LoVo (cell line): ENCODE data around the gene RPL35A.
"Not testable (repeated sequence)": the region's sequence is repeated elsewhere in the genome, so short reads cannot be mapped to it uniquely, and the experiment has no call there.

Experiments
- DNase-seq: peaks from one replicate; pipeline ENCODE4 v3.0.0-alpha.2; 2016; ENCODE audit warnings: low spot score

RPL35A gene

GRCh38 chr3:197949778-197950676 is at the start of gene RPL35A:
TSS of gene RPL35A (plus strand) at chr3:197950190. CDS start at chr3:197950968, 778 bp downstream.
- DNase-seq: peak; percentile 96

DNA sequence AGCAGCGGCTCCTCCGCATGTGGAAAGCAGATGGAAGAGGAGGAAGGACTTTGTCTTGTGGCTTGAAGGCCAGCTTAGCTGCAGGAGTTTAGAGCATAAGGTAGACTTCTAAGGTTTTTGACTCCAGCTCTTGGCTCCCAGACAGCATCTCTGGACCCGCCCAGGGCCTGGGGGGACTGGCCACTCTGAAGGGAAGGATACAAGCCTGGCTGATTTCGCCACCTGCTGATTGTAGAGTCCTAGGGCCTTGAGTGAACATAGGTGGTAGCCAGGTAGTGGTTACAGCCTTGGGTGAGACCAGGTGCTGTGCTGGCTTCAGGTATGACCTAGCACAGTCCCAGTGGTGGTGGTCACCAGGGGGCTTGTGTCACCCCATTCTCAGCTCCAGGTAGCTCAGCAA is 48.4 kb upstream of the RPL35A start:
- DNase-seq: no peak

GRCh38 chr3:197906023-197906849 is 43.8 kb upstream of the RPL35A start:
- peak; percentile 86 for DNase-seq

GRCh38 chr3:197906850-197907187 is 43.2 kb upstream of the RPL35A start:
- DNase-seq: no peak

- DNase-seq: no peak
Observed at GRCh38 chr3:197907196-197907595, 42.8 kb upstream of the RPL35A start.

DNA sequence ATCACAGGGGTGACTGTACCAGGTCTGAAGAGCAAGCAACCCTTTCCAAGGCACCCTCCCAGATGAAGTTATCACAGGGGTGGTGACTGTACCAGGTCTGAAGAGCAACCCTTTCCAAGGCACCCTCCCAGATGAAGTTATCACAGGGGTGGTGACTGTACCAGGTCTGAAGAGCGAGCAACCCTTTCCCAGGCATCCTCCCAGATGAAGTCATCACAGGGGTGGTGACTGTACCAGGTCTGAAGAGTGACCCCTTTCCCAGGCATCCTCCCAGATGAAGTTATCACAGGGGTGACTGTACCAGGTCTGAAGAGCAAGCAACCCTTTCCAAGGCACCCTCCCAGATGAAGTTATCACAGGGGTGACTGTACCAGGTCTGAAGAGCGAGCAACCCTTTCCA is 41.4 kb upstream of the RPL35A start:
- DNase-seq: not testable (repeated sequence)

DNA sequence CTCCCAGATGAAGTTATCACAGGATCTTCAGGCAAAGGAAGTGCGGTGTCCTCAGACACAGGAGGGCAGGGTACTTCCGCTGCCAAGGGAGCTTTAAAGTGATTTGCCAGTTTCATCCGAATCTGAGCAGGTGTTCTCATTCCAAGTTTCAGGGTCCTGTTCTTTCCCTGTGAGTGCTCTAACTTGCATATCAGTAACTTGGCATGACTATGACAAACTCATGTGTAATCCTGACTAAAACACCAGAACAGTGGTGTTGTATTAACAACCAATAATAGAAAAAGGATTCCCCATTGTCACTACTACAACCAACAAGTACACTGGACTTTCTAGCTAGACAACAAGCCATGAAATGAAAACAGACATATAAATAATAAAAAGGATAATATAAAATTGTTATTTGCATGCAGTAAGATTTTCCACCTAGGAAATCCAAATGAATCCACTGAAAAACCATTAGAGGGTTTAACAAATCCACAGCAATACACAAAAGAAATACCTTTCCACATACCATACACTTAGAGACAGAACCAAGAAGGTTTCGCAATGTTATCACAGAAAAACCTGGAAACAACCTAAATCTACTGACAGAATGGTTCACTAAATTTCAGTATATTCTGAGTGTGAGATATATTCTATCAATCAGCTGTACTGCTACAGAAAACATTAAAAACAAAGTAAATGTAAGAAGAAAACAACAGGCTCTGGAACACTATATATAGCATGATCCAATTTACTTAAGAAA is 40.9 kb upstream of the RPL35A start:
- no peak for DNase-seq

DNA sequence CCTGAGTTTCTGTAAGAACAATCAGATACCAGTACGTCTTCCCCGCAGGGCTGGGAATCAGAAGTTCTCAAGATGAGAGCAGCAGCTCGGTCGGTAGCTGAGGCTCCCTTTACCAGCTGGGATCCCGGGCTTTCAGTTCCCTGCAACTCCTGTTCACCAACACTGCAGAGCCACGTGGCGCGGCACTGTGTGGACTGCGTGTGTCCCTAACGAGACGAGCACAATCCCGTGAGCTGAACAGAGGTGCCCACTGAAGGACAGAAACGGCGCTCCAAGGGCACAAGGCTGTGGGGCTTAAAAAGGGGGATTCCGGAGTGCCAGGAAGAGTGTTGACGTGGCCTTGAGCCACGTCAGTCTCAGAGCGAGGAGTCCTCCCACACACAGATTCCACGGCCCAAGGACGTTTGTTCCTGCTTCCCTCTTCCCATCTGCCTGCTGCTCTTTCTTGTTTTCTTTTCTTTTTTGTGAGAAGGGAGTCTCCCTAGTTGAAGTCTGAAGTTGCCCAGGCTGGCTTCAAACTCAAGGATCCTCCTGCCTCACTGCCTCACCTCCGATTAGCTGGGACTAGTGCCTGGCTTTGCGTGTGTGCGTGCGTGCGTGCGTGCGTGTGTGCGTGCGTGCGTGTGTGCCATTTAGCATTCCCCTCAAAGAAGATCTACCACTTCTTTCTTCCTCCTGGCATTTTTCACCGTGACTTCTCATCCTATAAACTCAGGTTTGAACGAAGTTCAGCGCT is 37.1 kb upstream of the RPL35A start:
- no peak for DNase-seq

GRCh38 chr3:197913641-197914380 is 36.2 kb upstream of the RPL35A start:
- DNase-seq: no peak

GRCh38 chr3:197921429-197922275 is 28.3 kb upstream of the RPL35A start:
- DNase-seq: not testable (repeated sequence)

DNA sequence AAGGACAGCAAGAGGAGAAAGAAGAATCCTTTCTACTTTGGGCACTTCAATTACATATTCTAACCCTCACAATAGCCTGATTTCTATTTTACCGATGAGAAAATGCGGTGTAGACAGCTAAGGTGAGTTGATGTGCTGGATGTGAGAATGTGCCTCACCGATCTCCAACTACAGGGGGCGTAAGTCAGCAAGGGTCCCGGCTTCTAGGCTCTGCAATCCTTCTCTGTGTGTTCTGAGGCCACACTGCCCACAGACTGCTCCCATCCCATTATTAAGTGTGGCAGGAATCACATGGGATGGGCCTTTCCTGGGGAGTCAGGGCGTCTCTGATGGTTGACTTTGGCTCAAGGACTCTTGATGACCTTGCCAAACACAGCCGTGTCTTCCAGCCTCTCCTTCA is 23.6 kb upstream of the RPL35A start:
- DNase-seq: no peak

DNA sequence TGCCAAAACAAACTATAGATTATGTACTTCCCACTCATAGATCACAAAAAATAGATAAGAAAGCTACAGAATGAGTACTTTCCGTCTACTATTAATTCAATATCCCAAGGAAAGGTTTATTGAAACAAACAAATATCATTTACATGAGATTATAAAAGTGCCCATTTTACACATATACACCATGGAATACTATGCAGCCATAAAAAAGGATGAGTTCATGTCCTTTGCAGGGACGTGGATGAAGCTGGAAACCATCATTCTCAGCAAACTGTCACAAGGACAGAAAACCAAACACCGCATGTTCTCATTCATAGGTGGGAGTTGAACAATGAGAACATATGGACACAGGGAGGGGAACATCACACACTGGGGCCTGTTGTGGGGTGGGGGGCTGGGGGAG is 22.4 kb upstream of the RPL35A start:
- not testable (repeated sequence) for DNase-seq

DNA sequence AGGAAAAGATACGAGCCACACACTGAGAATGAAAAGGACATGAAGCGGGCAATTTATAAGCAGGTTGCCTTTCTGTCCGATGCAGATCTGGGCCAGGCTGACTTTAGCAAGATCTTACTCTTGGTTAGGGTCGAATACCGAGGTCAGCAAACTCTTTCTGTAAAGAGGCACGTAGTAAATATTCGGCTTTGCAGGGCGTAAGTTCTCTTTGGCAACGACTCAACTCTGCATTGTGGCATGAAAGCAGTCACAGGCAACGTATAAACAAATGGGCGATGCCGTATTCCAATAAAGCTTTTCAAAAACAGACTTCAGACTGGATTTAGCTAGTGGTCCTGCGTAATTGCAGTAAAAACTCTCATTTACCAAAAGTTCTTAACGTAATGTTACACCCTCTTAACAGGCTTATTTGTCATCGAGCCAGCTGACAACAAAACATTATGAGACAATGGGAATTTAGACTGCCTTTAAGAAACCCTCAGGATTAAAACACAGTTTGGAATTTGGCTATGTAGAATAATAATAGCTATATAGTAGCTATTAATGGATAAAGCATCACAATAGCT is 13.1 kb upstream of the RPL35A start:
- DNase-seq: no peak

- DNase-seq: no peak
Observed at GRCh38 chr3:197940745-197941384, 9.1 kb upstream of the RPL35A start.

DNA sequence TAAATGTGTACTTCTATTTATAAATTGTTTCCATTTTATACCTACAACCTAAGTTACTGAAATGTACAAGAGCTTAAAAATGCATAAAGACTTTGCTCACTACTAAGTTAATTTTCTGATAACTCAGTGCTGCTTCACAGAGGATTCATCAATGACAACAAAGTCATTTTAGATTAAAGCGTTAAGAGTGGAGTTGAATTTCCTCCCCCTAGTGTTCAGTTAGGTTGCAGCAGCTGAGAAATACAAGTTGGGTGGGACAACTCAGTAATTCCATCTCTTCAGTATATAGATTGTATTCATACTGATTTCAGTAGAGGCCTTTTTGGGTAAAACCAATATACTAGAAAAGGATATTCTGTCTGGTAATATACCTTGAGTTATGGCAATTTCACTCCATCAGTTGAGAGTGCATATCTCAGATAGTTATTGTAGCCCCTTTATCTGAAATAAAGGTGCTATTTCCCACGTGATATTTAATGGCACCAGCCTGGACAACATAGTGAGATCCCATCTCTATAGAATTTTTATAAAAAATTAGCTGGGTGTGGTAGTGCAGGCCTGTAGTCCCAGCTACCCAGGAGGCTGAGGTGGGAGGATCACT is 6.9 kb upstream of the RPL35A start:
- DNase-seq: no peak

GRCh38 chr3:197949191-197949777 is 706 bp upstream of the RPL35A start:
- DNase-seq: no peak

- no peak for DNase-seq
Observed at GRCh38 chr3:197950677-197951061, 679 bp downstream of the RPL35A start.

DNA sequence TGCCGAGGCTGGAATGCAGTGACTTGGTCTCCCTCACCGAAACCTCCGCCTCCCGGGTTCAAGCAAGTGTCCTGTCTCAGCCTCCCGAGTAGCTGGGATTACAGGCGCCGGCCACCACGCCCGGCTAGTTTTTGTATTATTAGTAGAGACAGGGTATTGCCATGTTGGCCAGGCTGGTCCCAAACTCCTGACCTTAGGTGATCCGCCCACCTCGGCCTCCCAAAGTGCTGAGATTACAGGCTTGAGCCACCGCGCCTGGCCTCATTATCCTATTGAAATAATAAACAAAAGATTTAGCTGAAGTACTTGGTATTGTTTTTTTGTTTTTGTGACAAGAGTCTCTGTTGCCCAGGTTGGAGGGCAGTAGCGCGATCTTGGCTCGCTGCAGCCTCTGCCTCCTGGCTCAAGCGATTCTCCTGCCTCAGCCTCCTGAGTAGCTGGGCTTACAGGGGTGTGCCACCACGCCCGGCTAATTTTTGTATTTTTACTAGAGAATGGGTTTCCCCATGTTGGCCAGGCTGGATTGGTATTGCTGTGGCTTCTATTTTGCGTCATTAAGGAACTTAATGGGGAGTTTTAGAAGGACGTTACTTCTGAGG is 1.5 kb downstream of the RPL35A start:
- no peak for DNase-seq
